Measurements from ENCODE around the gene FBXO46.

The FBXO46 gene

GRCh38 chr19:45682908-45683307 lies 47.8 kb downstream of the FBXO46 start:
- no peak for DNase-seq (ENCODE audit: low read depth)

DNA sequence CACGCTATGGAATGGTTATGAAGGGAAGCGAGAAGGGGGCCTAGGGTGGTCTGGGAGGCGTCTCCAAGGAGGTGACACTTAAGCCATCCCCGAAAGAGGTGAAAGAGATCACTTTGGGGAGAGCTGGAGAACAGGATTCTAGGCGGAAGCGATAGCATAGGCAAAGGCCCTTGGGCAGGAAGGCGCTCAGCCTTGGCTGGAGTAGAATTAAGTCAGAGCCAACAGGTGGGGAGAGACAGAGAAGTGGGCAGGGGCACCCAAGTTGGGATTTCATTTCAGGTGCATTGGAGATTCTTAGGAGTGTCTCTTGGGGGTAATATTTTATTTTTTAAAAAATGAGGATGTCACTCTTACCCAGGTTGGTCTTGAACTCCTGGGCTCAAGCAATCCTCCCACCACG lies 48.6 kb downstream of the FBXO46 start:
- no peak for DNase-seq (ENCODE audit: low read depth)

DNA sequence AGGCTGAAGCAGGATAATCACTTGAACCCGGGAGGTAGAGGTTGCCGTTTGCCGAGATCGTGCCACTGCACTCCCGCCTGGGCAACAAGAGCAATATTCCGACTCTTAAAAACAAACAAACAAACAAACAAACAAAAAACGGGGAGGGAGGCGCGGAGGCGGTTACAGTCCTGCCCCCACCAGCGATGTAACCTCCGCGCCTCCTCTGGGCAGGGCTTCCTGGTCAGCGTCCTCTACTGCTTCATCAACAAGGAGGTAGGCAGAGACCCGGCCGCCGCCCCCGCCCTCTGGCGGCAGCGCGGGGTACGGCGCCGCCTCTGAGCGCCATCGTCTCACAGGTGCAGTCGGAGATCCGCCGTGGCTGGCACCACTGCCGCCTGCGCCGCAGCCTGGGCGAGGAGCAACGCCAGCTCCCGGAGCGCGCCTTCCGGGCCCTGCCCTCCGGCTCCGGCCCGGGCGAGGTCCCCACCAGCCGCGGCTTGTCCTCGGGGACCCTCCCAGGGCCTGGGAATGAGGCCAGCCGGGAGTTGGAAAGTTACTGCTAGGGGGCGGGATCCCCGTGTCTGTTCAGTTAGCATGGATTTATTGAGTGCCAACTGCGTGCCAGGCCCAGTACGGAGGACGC lies 49.2 kb downstream of the FBXO46 start:
- peak; percentile 76 for DNase-seq (ENCODE audit: low read depth)

GRCh38 chr19:45677351-45678230 lies 53.1 kb downstream of the FBXO46 start:
- DNase-seq (ENCODE audit: low read depth) = peak; percentile 64

DNA sequence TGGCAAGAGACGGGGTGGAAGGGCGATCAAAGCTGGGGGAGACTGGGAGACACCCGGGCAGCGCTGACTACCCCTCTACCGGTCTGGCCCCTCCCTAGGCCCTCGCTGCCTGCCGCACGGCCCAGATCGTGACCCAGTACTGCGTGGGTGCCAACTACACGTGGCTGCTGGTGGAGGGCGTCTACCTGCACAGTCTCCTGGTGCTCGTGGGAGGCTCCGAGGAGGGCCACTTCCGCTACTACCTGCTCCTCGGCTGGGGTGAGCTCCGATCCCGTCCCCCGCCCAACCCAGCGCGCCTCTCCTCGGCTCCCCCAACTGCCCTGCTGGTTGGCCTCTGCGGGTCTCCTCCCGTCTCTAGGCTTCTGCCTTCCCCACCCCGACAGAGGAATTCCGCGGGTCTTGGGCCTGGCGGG lies 53.8 kb downstream of the FBXO46 start:
- peak; percentile 67 for DNase-seq (ENCODE audit: low read depth)

DNA sequence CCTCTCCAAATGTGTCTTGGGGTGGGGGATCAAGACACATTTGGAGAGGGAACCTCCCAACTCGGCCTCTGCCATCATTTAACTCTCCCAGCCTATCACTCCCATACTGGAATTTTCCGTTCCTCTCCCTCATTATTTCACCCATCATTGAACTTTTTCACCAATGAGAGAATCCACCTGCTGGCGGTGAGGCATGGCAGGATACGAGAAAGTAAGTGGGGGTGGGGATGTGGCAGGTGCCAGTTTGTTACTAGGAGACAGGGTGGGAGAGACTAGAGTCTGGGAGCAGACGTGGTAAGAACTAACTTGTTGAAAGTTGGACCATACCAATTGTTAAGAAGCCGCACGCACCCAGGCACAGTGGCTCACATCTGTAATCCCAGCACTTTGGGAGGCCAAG lies 55.8 kb downstream of the FBXO46 start:
- DNase-seq (ENCODE audit: low read depth) = no peak

- peak; percentile 31 for DNase-seq (ENCODE audit: low read depth)
Observed at GRCh38 chr19:45670670-45671453, 59.8 kb downstream of the FBXO46 start.

DNA sequence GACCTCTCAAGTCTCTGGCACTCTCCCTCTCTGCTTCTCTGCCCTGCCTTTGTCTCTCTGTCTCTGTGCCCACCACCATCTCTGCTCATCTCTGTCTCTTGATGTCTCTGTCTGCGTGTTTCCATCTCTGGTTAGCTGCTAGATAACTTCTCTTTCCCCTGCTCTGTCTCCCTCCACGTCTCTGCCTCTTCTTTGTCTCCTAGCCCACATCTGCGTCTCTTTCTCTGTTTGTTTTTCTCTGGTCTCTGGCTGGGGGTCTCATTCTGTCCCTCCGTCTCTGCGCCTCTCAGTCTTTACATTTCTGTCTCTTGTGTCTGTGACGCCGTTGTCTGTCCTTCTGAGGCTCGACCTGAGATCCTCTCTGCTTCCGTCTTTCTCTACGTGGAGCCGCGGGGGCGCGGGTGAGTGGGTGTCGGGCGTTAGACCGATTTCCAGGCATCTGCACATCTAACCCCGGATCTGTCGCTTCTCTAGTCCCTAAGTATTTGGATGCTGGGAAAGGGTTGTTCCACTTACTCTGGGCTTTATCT lies 62.3 kb downstream of the FBXO46 start:
- peak; percentile 44 for DNase-seq (ENCODE audit: low read depth)

GRCh38 chr19:45667620-45668341 lies 62.9 kb downstream of the FBXO46 start, which contains the start of gene GIPR:
Gene GIPR, plus strand, starts transcription at chr19:45668221. Its CDS starts 1,300 bp downstream, at chr19:45669521.
- peak; percentile 36 for DNase-seq (ENCODE audit: low read depth)

DNA sequence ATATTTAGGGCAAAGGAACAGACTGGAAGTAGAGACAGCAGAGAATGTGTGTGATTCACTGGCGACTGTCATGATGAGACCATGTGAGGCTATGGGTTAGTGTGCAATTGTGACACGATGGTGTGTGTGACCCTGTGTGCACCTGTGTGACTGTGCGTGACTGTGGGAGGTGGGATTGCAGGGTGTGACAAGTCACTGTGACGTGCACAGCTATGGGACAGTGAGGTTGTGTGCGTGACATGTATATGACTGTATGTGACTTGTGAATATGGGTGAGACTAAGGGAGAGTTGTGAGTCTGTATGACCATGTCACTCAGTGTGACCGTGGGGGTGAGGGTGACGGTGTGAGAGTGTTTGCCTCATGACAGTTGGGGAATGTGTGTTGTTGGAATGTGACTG lies 66.1 kb downstream of the FBXO46 start:
- no peak for DNase-seq (ENCODE audit: low read depth)

- no peak for DNase-seq (ENCODE audit: low read depth)
Observed at GRCh38 chr19:45663800-45664199, 66.9 kb downstream of the FBXO46 start.

DNA sequence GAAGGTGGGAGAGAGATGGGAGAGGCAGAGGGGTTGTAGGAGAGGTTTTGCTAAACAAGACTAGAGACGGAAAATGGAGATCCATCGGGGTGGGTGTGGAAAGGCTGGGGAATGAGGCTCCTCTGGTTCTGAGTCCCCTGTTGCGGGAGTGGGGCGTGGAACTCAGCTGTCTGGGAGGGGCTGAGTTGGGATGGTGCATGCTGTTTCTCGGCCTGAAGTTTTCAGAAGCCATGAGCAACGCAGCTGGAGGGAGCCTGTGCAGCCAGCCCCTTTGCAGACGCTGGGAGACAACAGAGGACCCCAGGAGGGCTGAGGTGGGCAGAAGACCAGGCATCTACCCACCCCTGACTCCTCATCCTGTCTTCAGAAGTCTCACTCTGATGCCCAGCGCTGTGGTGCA lies 70.1 kb downstream of the FBXO46 start:
- DNase-seq (ENCODE audit: low read depth) = no peak
